Mesodermal cell (in vitro differentiated cells): ENCODE measurements around the gene CAPN13.

Experiments
- H3K27ac ChIP-seq: 2 replicates; pipeline ENCODE4 v1.7.0; 2013; ENCODE audit warnings: mild to moderate bottlenecking, low read depth, low read length, moderate library complexity; ENCODE audit not compliant: severe bottlenecking
- H3K36me3 ChIP-seq: 2 replicates; pipeline ENCODE4 v1.7.1; 2013; ENCODE audit warnings: mild to moderate bottlenecking, low read length, moderate library complexity; ENCODE audit not compliant: control insufficient read depth, insufficient read depth
- H3K4me1 ChIP-seq: one replicate; pipeline ENCODE4 v1.7.1; 2013; ENCODE audit warnings: mild to moderate bottlenecking, low read length; ENCODE audit not compliant: insufficient read depth, control insufficient read depth, poor library complexity, severe bottlenecking
- H3K4me3 ChIP-seq: 2 replicates; pipeline ENCODE4 v1.7.0; 2013; ENCODE audit warnings: low read length, control low read depth, mild to moderate bottlenecking; ENCODE audit not compliant: insufficient read depth, poor library complexity, severe bottlenecking; ENCODE audit errors: extremely low read depth
- H3K9me3 ChIP-seq: 2 replicates; pipeline ENCODE4 v1.7.1; 2013; ENCODE audit warnings: mild to moderate bottlenecking, low read length, moderate library complexity; ENCODE audit not compliant: control insufficient read depth
- WGBS, 2 experiments: methylation state at CpG; one replicate each; pipeline ENCODE4 v1.1.5; 2013; ENCODE audit warnings: missing lambda C conversion rate in 2 of 2; ENCODE audit not compliant: insufficient coverage in 2 of 2; 5-methylcytosine and 5-hydroxymethylcytosine counted together

CAPN13 gene

GRCh38 chr2:30744823-30745222 is 62.4 kb downstream of the CAPN13 start:
- Histone ChIP-seq H3K36me3 (no peaks in the 10 kb centered on the region), H3K27ac (no peak overlapping the region), H3K9me3 (no peaks in the 10 kb centered on the region), H3K4me3 (no peak overlapping the region), H3K4me1 (no peaks in the 10 kb centered on the region)
- 100% methylated on average over 1 of the region's 2 CpGs for WGBS, 2 experiments

- H3K9me3 ChIP-seq = no peaks in the 10 kb centered on the region
- no peaks in the 10 kb centered on the region for H3K36me3 ChIP-seq
- H3K4me3 ChIP-seq = no peak overlapping the region
- WGBS, 2 experiments = 95 to 97% methylated on average over 5 of the region's 7 CpGs
- no peak overlapping the region for H3K27ac ChIP-seq
- no peaks in the 10 kb centered on the region for H3K4me1 ChIP-seq
These were observed 65.7 kb downstream of the CAPN13 start for GRCh38 chr2:30741576-30741975.

- Histone ChIP-seq H3K4me1 (no peaks in the 10 kb centered on the region), H3K36me3 (no peaks in the 10 kb centered on the region), H3K9me3 (no peaks in the 10 kb centered on the region), H3K27ac (no peak overlapping the region), H3K4me3 (no peak overlapping the region)
- WGBS, 2 experiments = 80 to 86% methylated on average over 6 to 7 of the region's 7 CpGs
These were observed 68.9 kb downstream of the CAPN13 start for GRCh38 chr2:30738141-30738911.

GRCh38 chr2:30737326-30737610 is 70.0 kb downstream of the CAPN13 start:
- no peaks in the 10 kb centered on the region for H3K36me3 ChIP-seq

GRCh38 chr2:30736461-30737325 is 70.6 kb downstream of the CAPN13 start:
- no peak overlapping the region for H3K4me3 ChIP-seq
- no peaks in the 10 kb centered on the region for H3K4me1 ChIP-seq
- H3K27ac ChIP-seq = no peak overlapping the region
- no peaks in the 10 kb centered on the region for H3K9me3 ChIP-seq
- 92 to 93% methylated on average over 11 to 18 of the region's 18 CpGs for WGBS, 2 experiments
- H3K36me3 ChIP-seq = no peaks in the 10 kb centered on the region

More at GRCh38 chr2:30737326-30737610, 70.0 kb downstream of the CAPN13 start:
- WGBS, 2 experiments = 94% methylated on average over 7 to 8 of the region's 8 CpGs
- no peaks in the 10 kb centered on the region for H3K4me1 ChIP-seq
- no peak overlapping the region for H3K27ac ChIP-seq
- no peaks in the 10 kb centered on the region for H3K9me3 ChIP-seq
- no peak overlapping the region for H3K4me3 ChIP-seq

- WGBS, 2 experiments = 86 to 88% methylated on average over 14 to 15 of the region's 15 CpGs
- H3K4me3 ChIP-seq = no peak overlapping the region
- no peaks in the 10 kb centered on the region for H3K9me3 ChIP-seq
- no peak overlapping the region for H3K27ac ChIP-seq
- no peaks in the 10 kb centered on the region for H3K36me3 ChIP-seq
- no peaks in the 10 kb centered on the region for H3K4me1 ChIP-seq
These were observed 73.2 kb downstream of the CAPN13 start for GRCh38 chr2:30733876-30734520.

- H3K9me3 ChIP-seq = no peaks in the 10 kb centered on the region
- WGBS, 2 experiments = 95 to 97% methylated on average over 4 of the region's 4 CpGs
- no peak overlapping the region for H3K27ac ChIP-seq
- no peaks in the 10 kb centered on the region for H3K36me3 ChIP-seq
- H3K4me3 ChIP-seq = no peak overlapping the region
- no peaks in the 10 kb centered on the region for H3K4me1 ChIP-seq
These were observed 74.4 kb downstream of the CAPN13 start for GRCh38 chr2:30732876-30733275.

- no peaks in the 10 kb centered on the region for H3K36me3 ChIP-seq
- 92 to 97% methylated on average over 8 to 9 of the region's 10 CpGs for WGBS, 2 experiments
These were observed 74.9 kb downstream of the CAPN13 start for GRCh38 chr2:30732376-30732775.

GRCh38 chr2:30731706-30732105 is 75.5 kb downstream of the CAPN13 start:
- Histone ChIP-seq H3K9me3 (no peaks in the 10 kb centered on the region), H3K4me3 (no peak overlapping the region), H3K27ac (no peak overlapping the region), H3K4me1 (no peaks in the 10 kb centered on the region), H3K36me3 (no peaks in the 10 kb centered on the region)
- 0% methylated on average over 1 of the region's 6 CpGs for WGBS, 2 experiments

More at GRCh38 chr2:30732376-30732775, 74.9 kb downstream of the CAPN13 start:
- H3K27ac ChIP-seq = no peak overlapping the region
- no peaks in the 10 kb centered on the region for H3K4me1 ChIP-seq
- no peak overlapping the region for H3K4me3 ChIP-seq
- H3K9me3 ChIP-seq = no peaks in the 10 kb centered on the region

- H3K4me1 ChIP-seq = no peaks in the 10 kb centered on the region
- no peak overlapping the region for H3K4me3 ChIP-seq
- WGBS, 2 experiments = 86 to 92% methylated on average over 8 to 12 of the region's 16 CpGs
- no peak overlapping the region for H3K27ac ChIP-seq
- H3K9me3 ChIP-seq = no peaks in the 10 kb centered on the region
- no peaks in the 10 kb centered on the region for H3K36me3 ChIP-seq
These were observed 76.3 kb downstream of the CAPN13 start for GRCh38 chr2:30730736-30731647.
